SU-DHL-6 (cell line): ENCODE results near the gene ST8SIA3.

Experiments
- EZH2phosphoT487 ChIP-seq: fragments of 200-600 bp; sonication (generic), shearing (Covaris generic); conservative IDR thresholded peaks from 2 replicates; pipeline ENCODE4 v1.6.1; 2018; ENCODE audit warnings: mild to moderate bottlenecking, antibody characterized with exemption, low read length, moderate library complexity, mixed read lengths
- TF ChIP-seq, protein P1 (sequence below): fragments of 200-600 bp; sonication (generic); IDR thresholded peaks from one replicate; pipeline ENCODE4 v1.5.1; 2017; ENCODE audit warnings: antibody characterized with exemption, mild to moderate bottlenecking, low read length, moderate library complexity; ENCODE audit not compliant: insufficient read depth, poor library complexity, severe bottlenecking

DNA sequence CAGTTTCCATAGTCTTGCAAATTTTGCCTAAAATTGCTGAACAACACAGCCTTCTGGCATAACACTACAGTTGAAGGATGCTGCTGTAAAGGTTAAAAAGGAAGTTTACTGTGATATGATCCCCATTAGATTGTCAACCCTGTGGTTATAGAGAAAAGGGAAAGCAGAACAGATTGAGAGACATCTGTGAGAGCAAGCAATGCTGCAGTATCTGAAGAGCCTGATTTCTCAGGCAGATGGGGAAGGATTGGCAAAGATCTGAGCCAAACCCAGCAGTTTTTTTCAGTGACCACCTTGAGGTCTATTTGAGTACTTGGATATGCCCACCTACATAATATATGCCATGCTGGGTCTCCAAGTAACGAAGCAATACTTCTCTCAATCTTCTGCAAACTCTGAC lies 8.5 kb upstream of the ST8SIA3 start:
- no peak for TF ChIP-seq EZH2phosphoT487
- TF ChIP-seq, protein P1, sequence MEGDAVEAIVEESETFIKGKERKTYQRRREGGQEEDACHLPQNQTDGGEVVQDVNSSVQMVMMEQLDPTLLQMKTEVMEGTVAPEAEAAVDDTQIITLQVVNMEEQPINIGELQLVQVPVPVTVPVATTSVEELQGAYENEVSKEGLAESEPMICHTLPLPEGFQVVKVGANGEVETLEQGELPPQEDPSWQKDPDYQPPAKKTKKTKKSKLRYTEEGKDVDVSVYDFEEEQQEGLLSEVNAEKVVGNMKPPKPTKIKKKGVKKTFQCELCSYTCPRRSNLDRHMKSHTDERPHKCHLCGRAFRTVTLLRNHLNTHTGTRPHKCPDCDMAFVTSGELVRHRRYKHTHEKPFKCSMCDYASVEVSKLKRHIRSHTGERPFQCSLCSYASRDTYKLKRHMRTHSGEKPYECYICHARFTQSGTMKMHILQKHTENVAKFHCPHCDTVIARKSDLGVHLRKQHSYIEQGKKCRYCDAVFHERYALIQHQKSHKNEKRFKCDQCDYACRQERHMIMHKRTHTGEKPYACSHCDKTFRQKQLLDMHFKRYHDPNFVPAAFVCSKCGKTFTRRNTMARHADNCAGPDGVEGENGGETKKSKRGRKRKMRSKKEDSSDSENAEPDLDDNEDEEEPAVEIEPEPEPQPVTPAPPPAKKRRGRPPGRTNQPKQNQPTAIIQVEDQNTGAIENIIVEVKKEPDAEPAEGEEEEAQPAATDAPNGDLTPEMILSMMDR, result no peak
